ENCODE measurements around the gene OCA2. TPM values are rescaled to one million over a fixed set of nuclear protein-coding genes. Genes with fewer than 3 reads are reported as not detected.

The OCA2 gene
- total RNA-seq, 1 experiment from 2014 or later, result not detected

DNA sequence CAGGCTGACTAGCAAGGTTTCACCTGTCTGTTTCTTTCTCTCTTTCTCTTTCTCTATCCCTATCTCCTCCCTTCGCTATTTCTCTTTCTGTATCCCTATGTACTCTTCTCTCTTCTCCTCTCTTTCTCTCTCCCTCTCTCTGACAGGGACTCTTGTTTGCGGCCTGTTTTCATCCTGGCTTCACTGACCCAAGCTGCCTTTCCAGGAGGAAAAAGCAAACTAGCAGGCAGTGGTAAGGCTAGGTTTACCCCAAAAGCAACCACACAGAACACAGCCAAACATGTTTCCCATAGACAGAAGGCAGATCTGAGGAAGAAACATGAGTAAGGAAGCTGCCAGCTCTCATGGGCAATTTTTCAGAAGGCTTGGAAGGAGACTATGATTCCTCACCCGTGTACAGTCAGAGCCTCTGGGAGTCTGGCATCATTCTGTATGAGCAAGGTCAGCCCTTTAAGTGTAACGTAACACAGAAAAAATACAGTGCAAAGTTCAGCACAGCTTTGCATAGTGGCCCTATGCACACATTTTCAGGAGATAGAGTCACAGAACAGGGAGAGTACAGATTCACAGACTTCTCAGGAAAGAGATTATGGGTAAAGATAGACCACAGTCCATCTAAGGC is 61.0 kb downstream of the OCA2 start:
- no peak overlapping the region for H3K4me3 Mint-ChIP-seq (ENCODE audit: unreplicated experiment)
- CTCF ChIA-PET, result no interaction called here

DNA sequence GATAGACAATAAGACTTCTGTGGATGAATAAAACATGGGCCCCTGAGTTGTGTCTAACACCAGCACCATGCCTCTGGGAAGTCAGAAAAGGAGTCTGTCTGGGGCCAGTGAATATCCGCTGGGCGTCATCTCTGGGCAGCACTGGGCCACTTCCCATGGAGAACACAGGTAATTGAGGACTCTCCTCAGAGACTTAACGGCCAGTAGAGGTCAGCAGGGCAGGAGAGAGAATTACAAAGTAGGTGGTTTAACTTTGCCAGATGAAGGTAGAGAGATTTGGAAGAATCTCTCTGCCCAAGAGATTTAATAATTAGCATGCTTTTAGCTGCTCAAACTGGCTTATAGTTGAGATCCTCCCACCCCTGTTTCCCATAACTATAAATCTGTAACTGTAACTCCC is 65.7 kb downstream of the OCA2 start:
- intact Hi-C loops (cut with micrococcal nuclease), result no loop called here
- POLR2A ChIA-PET, result no interaction called here
- CTCF ChIA-PET, result no interaction called here
- H3K4me3 Mint-ChIP-seq (ENCODE audit: unreplicated experiment), result no peak overlapping the region
- BruUV-seq (replicated peaks), result no TSS peak
- TF ChIP-seq, protein P1, sequence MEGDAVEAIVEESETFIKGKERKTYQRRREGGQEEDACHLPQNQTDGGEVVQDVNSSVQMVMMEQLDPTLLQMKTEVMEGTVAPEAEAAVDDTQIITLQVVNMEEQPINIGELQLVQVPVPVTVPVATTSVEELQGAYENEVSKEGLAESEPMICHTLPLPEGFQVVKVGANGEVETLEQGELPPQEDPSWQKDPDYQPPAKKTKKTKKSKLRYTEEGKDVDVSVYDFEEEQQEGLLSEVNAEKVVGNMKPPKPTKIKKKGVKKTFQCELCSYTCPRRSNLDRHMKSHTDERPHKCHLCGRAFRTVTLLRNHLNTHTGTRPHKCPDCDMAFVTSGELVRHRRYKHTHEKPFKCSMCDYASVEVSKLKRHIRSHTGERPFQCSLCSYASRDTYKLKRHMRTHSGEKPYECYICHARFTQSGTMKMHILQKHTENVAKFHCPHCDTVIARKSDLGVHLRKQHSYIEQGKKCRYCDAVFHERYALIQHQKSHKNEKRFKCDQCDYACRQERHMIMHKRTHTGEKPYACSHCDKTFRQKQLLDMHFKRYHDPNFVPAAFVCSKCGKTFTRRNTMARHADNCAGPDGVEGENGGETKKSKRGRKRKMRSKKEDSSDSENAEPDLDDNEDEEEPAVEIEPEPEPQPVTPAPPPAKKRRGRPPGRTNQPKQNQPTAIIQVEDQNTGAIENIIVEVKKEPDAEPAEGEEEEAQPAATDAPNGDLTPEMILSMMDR (IDR thresholded peaks at IDR 0.05; ENCODE audit: unreplicated experiment), result no peak
- no peaks in the 10 kb centered on the region for H3K36me3 Mint-ChIP-seq (ENCODE audit: insufficient read depth, unreplicated experiment)
- peaks cover 17% of the 10 kb centered on the region for H3K9me3 Mint-ChIP-seq (ENCODE audit: unreplicated experiment)
- H3K27me3 Mint-ChIP-seq (ENCODE audit: insufficient read depth, unreplicated experiment), result no peaks in the 10 kb centered on the region
- H3K4me1 Mint-ChIP-seq (ENCODE audit: insufficient read depth, unreplicated experiment), result no peaks in the 10 kb centered on the region
- H3K27ac Mint-ChIP-seq (ENCODE audit: low read depth, unreplicated experiment), result no peak overlapping the region
- DNase-seq (ENCODE audit: unreplicated experiment), result no peak

More for the DNA sequence above, 61.0 kb downstream of the OCA2 start:
- H3K27me3 Mint-ChIP-seq (ENCODE audit: insufficient read depth, unreplicated experiment), result no peaks in the 10 kb centered on the region
- no peaks in the 10 kb centered on the region for H3K4me1 Mint-ChIP-seq (ENCODE audit: insufficient read depth, unreplicated experiment)
- H3K36me3 Mint-ChIP-seq (ENCODE audit: insufficient read depth, unreplicated experiment), result no peaks in the 10 kb centered on the region
- DNase-seq (ENCODE audit: unreplicated experiment), result no peak
- no TSS peak for BruUV-seq (replicated peaks)
- TF ChIP-seq, protein P1 (IDR thresholded peaks at IDR 0.05; ENCODE audit: unreplicated experiment), result no peak
- intact Hi-C loops (cut with micrococcal nuclease), result no loop called here
- POLR2A ChIA-PET, result no interaction called here
- peaks cover 46% of the 10 kb centered on the region for H3K9me3 Mint-ChIP-seq (ENCODE audit: unreplicated experiment)
- H3K27ac Mint-ChIP-seq (ENCODE audit: low read depth, unreplicated experiment), result no peak overlapping the region

DNA sequence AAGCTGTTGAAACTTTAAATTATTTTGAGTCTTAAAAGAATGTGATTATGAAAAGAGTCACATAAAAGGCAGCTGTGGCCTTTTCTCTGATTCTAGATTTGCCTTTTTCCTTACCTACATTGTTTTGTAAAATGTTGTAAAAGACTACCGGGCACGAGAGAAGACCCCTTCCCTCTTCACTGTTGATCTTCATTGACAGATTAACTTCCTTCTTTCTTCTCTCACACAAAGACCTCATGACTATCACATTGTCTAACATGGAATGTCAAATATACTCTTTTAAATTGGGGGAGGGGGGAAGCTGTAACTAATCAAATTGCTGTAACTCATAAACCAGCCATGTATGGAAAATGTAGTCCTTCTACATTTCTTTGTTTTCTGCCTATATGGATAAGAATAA is 68.3 kb downstream of the OCA2 start:
- no peaks in the 10 kb centered on the region for H3K27me3 Mint-ChIP-seq (ENCODE audit: insufficient read depth, unreplicated experiment)
- no peaks in the 10 kb centered on the region for H3K4me1 Mint-ChIP-seq (ENCODE audit: insufficient read depth, unreplicated experiment)
- BruUV-seq (replicated peaks), result no TSS peak
- TF ChIP-seq, protein P1 (IDR thresholded peaks at IDR 0.05; ENCODE audit: unreplicated experiment), result no peak
- intact Hi-C loops (cut with micrococcal nuclease), result no loop called here
- CTCF ChIA-PET, result no interaction called here
- H3K27ac Mint-ChIP-seq (ENCODE audit: low read depth, unreplicated experiment), result no peak overlapping the region
- DNase-seq (ENCODE audit: unreplicated experiment), result no peak
- H3K36me3 Mint-ChIP-seq (ENCODE audit: insufficient read depth, unreplicated experiment), result no peaks in the 10 kb centered on the region
- no peaks in the 10 kb centered on the region for H3K9me3 Mint-ChIP-seq (ENCODE audit: unreplicated experiment)
- no peak overlapping the region for H3K4me3 Mint-ChIP-seq (ENCODE audit: unreplicated experiment)
- POLR2A ChIA-PET, result no interaction called here

DNA sequence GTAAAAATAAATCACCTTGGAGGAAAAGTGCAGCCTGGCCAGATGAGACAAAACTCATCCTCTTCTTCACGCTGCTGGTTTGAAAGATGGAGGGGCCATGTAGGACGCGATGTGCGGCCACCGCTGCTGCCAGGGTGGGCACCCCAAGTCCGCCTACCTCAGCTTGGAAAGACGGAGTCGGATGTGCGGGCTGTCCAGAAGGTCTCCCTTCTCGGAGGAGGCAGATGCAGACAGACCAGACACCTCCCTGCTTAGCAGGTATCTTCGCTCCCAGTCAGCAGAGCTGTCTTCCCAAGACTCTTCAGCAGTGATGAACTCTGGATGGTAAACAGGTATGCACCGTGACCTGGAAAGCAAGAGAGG is 71.4 kb downstream of the OCA2 start:
- H3K27ac Mint-ChIP-seq (ENCODE audit: low read depth, unreplicated experiment), result no peak overlapping the region
- CTCF ChIA-PET, result interaction anchor here (0.6 kb wide), 1 partner anchor 77 kb away, joined by 4 read pairs; no protein-coding TSS in a partner anchor
- no peaks in the 10 kb centered on the region for H3K4me1 Mint-ChIP-seq (ENCODE audit: insufficient read depth, unreplicated experiment)
- H3K27me3 Mint-ChIP-seq (ENCODE audit: insufficient read depth, unreplicated experiment), result no peaks in the 10 kb centered on the region
- peaks cover 9% of the 10 kb centered on the region for H3K9me3 Mint-ChIP-seq (ENCODE audit: unreplicated experiment)
- H3K36me3 Mint-ChIP-seq (ENCODE audit: insufficient read depth, unreplicated experiment), result no peaks in the 10 kb centered on the region
- POLR2A ChIA-PET, result no interaction called here
- no TSS peak for BruUV-seq (replicated peaks)
- TF ChIP-seq, protein P1 (IDR thresholded peaks at IDR 0.05; ENCODE audit: unreplicated experiment), result no peak
- no peak for DNase-seq (ENCODE audit: unreplicated experiment)
- intact Hi-C loops (cut with micrococcal nuclease), result no loop called here
- no peak overlapping the region for H3K4me3 Mint-ChIP-seq (ENCODE audit: unreplicated experiment)
